NCI-H526 treated with DMSO at 0.1 percent for 48 hours (cell line): ENCODE measurements around the gene INSL3.

Experiments used
- DNase-seq: peaks from one replicate; lab custom pipeline; 2025; lab: John Stamatoyannopoulos, UW

Gene INSL3

DNA sequence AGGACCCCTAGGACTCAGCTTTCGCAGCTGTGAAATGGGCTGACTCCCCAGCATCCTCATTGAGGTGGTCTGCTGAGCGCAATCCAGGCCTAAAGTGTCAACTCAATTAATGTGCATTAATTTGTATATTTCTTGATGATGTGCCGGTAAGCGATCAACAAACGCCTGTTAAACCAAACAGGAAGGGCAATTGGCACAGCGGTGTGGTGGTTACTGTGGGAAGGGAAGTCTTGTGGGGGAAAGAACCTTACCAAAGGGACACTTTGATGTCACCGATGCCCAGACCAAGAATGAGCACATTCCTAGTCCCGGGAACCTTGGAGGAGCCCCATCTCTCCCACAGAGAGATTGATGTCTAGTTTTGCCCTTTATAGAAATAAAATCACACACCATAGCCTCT, 24.8 kb upstream of the INSL3 start:
- no peak for DNase-seq

DNA sequence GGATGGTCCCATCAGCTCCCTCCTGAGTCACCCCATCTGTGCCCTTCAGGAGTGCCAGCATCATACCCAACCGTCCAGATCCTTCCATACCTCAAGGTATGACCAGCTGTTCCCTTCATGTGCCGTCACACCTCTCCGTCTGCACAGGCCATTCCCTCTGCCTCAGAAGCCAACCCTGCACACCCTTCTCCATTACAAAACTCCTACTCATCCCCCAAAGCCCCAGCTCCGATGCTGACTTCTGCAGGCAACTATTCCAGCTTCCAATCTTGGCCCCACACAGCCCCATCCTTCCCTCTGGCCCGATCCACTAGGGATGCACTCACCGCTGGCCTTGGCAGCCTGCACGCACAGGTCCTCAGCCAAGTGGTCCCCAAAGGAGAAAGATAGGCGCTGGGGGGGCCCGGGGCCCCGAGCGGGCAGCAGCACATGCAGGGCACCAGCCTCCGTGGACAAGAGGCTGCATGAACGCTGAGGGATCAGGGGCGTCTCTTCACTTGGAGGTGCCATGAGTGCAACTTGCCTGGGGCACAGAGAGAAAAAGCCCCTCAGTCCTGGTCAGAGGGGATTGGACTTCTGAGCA, 22.7 kb upstream of the INSL3 start:
- no peak for DNase-seq

DNA sequence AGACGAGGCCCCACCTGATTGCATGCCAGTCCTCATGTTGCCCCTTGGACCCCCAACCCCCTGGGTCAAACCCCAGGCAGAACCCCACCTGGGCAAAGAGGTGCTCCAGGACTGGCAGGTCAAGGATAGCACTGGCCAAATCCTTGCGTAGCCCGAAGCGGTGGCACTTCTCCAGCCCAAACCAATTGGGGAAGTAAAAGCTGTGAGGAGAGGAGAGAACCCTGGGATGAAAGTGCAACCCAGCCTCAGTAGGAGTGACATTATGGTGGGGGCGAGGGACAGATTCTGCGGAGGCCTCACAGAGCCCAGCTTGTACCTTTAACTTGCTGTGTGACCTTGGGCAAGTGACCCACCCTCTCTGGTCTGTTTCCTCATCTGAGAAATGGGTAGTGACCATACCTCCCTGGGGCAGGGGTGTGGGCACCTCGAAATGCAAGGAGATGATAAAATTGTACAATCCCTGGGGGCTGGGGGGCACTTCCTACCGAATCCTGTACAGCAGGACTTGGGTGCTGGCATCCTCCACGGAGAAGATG, 22.0 kb upstream of the INSL3 start:
- DNase-seq = no peak

DNA sequence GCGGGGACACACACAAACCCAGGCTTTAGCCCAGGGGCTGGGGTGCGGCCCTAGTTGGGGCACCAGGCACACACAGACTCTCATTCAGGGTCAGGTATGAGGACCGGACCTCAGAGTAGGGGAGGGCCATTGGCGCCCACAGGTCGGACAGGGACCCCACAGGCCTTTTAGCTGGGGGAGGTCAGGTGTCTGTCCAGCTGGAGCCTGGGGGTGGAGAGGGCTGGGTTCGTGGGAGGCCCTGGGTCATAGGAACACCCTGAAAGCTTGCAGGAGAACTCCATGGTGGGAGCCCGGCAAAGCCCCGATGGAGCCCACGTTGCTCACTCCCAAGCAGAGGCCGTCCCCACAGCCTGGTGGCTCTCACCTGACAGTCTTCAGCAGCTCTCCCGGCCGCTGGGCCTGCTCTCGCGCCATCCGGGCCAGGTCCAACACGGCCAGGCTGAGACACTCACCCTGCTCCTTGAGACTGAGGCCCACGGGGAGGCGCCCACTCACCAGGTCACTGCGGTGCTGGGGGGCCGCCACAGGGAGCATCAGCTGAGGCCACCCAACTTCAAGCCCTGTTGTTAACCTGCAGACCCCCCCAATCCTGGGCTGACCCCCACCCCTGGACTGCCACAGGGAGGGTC, 21.5 kb upstream of the INSL3 start:
- DNase-seq = no peak

DNA sequence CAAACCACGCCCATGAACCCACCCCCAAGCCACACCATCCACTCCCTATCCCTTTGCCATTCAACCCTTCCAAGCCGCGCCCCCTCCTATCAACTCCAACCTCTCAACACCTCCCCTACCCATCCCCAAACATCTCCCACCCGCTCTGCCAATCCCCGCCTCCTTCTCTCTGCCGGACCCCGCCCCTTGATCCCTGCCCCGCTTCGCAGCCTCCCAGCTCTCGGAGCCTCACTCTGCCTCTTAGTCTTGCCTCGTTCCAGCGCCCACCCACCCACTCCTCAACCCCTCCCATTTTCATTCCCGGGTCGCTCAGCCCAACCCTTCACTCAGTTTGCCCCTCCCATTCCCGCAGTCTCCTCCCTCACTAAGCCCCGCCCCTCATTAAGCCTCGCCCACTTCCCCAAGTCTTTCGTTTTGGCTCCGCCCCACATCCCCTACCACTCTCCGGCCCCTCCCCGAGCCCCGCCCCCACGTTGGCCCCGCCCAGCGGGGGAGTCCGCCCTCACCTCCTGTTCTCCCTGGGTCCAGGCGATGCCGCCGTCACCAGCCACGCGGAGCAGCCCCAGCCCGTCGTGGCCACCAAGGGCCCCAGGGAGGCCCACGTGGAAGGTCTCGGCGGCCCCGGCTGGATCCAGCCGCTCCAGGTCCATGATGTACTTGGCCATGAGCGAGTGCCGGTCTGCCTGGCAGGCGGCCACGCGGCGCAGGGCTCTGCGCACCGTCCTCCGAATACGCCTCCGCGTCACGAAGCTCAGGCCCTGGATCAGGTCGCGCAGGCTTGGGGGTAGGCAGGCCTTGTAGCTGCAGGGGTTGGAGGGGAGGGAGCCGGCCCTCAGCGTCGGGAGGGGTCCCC, 20.7 kb upstream of the INSL3 start:
- no peak for DNase-seq

DNA sequence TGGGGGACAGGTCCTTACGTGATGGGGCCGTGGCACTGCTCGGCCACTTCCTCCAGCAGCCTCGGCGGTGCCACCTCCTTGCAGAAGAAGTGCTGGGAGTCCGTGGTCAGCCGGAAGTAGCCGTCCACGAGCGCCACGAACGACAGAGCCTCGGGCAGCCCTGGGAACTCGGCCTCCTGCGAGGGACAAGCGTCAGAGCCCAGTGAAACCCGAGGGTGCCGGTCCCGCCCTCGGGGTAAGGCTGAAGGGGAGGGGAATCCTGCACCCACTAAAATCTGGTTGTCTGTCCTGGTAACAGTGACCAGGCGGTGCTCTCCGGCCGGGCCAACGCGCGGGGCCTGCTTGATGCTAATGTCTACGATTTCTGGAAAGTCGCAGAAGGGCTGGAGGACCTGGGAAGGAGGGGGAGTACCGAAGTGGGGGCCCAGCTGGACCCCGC, 20.1 kb upstream of the INSL3 start:
- no peak for DNase-seq

DNA sequence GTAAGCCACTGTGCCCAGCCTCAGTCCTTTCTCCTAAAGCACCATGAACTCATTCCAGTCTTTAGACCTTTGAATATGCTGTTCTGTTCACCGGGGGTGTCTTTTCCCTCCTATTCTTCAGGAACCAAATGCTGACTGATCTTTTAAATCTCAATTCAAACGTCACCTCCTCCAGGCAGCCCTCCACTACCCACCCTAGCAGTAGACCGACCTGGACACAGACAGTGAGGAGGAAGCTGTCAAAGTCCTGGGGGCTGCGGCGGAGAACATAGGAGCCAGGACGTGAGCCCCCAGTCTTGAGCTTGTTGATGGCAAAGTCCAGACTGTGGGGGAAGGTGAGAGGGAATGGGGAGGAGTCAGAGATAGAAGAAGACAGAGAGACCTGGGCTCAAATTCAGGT, 18.7 kb upstream of the INSL3 start:
- DNase-seq = no peak

DNA sequence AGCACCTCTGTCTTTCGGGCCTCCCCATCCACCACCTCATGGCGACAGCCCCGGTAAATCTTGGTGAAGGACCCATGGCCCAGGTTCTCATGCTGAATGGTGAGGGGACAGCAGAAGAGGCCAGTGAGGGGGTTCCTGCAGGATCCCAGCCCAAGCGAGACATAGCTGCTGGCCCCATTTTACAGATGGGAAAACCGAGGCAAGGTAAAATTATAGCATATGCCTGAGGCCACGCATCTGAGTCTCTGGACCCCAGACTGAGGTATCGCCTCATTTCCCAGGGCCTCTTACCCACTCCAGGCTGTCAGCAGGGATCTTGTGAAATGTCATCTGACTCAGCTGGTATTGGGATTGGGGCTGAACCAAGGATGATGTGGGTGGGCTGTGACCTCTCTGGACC, 16.7 kb upstream of the INSL3 start:
- DNase-seq = no peak

DNA sequence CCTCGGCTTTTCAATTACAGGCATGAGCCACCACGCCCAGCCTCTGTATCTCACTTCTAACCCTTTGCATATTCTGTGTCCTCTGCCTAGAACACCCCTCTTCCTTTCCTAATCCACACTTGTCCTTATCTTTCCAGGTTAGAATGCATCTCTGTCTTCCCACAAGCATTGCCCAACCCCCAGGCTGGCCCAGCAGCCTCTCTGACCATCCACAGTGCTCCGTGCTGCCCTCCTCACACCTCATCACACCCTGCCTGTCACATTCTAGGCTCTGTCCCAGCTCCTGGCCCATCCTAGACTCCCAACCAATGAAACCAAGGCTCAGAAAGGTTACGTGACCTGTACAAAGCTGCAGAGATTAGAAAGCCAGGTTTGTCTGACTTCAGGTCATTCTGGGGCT, 15.2 kb upstream of the INSL3 start:
- DNase-seq = no peak

DNA sequence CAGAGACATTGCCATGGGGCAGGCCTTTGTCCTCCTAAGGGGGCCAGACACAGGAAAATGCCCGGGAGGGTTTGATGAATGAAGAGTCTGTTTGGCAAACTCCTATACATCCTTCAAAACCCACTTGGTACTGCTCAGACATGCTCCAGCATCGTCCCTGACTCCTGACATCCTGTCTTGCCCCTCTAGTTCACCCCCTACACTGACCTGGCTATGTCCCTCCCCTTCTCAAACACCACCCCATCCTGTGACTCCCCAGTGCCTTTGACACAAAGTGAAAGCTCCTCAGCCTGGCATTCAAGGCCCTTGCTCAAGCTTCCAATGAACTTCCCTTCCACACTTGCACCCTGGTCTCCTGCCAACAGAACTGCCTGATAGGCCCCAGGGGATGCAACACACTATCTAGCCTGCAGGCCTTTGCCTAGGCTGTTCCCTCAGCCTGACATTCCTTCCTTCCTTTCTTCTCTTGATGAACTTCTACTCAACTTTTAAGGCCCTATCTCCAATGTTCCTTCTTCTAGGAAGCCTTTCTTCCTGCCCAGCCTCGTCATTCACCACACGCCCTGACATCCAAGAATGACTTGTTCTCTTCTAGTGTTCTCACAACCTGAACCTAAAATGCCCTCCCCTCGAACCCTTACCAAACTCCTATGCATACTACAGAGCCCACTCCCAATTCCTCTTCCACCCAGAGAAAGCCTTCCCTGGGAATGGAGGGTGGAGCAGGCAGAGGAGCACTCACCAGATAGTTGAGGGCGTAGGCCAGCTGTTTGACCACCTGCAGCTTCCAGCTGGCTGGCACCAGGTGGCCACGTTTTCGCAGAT, 14.1 kb upstream of the INSL3 start:
- DNase-seq = no peak

DNA sequence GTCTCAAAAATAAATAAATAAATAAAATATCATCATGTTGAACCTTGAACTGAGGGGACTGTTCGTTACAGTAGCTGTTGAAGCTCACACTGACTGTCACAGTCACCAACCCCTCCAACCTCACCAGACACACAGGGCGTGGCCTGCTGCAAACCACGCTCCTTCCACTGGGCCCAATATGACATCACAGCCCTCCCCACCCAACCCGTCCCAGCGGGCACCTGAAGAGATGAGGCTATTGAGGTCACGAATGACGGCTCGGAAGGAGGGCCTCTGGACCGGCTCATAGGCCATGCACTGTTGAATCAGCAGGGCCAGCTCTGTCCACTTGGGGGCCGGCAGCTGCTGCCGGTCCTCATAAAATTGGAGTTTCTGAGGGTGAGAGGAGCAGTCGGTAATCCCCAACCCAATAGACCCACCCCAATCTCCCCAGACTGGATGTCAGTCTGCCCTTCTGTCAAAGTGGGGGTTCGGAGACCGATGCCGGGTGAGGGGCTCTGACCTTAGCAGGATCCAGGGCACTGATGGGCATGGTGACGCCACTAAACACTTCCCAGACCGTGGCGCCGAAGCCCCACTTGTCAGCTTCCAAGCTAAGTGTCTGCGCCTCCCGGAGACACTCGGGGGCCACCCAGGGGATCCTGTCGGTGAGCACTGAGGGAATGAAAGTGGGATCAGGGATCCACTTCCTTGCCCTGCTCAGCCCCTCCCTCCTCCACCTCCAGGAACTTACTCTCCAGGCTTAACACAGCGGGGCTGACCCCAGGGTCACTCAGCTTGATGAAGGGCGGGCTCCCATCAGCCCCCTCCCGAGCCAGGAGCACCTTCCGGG, 13.2 kb upstream of the INSL3 start:
- DNase-seq = no peak

DNA sequence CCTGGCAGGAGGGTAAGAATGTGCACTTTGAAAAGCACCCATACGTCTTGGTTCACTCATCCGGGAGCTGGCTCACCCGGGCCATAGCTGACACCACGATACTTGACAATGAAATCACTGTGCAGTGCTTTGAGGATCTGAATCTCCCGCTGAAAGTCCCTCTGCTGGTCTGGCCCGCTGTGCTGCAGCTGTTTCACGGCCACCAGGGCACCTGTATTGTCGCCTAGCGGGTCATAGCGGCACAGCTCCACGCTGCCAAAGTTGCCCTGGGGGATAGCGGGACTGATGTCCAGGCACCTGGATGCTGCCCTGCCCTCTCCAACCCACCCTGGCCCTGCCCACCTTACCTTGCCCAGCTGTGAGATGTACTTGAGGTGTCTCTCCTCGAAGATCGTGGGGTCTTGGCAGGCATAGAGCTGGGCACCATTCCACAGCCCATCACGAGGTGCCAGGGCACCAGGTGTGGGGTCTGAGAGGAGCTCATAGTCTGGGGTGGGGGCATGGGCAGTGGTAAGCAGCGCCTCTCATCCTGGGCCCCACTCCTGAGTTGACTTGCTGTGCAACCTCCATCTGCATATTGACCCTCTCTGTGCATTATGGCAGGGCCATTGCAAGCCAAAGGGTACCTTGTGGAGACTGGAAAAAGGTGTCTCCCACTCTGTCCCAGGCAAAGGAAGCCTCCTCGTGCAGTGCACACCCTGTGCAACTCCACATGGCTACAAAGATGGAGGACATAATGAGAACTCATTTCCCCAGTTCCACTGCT, 11.3 kb upstream of the INSL3 start:
- DNase-seq = no peak

DNA sequence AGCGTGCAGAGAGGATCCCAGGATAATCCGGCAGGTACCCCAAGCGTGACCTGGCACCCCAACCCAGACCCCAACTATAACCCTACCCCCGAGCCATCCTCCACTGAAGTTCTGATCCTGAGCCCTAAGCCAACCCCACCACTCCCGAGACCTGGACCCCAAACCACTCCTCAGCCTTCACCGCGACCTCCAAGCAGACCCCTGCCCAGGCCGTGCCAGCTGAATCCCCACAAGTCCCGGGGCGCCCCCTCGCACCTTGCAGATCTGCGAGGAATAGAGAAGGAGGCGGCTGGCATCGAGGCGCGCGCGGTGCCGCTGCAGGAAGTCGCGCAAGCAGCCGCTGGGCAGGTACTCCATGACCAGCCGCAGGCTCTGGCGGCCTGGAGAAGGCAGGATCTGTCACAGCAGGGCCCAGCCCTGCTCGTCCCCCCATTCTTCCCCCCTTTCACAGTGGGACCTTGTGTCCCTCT, 10.1 kb upstream of the INSL3 start:
- no peak for DNase-seq

DNA sequence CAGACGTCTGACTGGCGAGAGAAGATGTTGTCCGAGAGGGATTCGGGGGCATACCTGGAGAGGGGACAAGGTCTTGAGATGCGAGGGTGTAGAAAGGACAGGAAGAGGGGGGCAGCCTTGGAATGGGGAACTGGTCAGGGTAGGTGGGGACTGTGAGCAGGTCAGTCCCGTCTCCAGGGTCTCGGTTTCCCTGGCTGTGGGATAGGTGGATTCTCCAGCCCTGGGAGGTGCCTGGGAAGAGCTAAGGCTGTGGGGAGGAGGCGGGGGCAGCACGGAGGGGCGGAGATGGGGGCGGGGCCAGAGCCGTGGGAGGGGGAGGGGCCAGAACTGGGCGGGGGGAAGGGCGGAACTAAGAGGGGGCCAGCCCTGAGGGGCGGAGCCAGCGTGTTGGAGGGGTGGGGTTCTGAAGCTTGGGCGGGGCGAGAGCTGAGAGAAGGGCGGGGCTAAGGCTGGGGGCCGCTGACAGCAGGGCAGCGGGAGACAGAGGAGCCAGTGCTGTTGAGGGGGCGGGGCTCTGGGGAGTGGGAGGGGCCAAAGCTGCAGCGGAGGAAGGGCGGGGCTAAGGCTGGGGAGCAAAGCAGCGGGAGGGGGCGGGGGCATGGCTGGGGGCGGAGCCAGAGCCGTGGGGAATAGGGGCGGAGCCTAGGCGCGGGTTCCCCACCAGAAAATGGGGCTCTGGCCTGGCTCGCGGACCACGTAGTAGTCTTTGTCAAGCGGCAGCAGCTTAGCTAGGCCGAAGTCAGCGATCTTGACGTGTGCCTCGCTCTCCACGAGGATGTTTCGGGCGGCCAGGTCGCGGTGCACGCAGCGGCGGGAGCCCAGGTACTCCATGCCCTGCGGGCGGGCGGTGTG, 9.5 kb upstream of the INSL3 start:
- DNase-seq = peak; percentile 58

DNA sequence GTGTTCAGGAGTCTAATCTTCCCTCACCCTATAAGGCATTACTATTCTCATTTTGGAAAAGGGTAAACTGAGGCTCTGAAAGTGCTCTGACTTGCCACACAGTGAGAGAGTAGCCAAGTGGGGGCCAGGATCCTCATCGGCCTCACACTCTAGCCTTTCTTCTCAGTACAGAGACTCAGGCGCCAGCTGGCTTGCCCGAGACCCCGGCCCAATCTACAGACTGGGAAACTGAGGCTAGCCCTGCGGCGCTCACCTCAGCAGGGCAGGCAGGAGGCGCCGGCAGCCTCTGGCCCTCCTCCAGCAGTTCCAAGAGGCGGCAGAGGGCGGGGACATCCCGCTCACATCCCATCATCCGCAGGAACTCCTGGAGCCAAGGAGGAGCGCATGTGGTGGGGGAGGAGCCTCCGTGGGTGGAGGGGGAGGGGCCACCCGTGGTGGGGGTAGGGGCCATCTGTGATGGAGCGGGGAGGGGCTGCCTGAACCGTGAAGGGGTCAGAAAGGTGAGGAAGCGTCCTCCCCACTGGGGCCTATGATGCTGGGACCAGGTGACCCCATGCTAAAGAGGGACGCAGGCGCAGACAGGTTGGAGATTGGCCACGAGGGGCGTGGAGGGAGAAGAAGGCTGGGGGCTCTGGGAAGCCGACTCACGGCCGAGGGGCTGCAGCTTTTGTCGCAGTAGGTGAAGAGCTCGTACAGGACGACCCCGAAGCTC, 8.7 kb upstream of the INSL3 start:
- DNase-seq = peak; percentile 58

DNA sequence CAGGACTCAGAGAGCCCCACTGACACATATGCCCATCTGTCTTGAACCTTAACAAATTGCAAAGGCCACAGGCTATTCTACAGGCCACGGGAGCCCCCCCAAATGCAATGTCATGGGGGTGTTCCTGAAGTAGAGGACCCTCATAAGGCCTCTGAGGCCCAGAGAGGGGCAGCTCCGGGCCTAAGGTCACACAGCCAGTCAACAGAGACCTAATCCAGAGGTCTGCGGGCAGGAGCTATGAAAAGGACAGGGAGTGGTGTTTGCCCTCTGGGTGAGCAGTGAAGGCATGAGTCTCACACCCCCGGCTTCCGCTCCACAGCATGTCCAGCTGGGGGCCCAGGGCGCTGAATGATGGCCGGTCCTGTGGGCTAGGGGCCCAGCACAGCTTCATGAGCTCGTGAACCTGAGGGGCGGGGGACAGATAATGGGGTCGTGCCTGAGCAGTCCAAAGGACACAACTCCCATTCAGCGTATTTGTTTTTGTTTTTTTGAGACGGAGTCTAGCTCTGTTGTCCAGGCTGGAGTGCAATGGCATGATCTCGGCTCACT, 5.3 kb upstream of the INSL3 start:
- DNase-seq = no peak

DNA sequence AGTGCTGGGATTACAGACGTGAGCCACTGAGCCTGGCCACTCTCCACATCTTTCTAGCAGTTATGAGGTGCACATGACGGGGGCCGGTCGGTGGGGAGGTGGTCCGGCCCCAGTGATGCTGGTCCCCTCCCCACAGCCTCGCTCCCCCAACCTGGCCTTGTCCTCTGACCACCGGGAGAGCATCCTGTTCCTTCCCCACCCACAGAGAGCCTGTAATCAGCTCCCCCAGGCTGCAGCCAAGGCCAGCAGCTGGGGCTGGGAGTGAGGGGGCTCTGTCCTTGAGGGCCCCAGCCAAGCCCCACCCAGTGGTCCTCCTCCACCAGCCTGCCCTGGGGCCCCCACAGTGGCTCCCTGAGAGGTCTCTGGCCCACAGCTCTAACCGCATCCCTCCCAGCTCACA, 3.0 kb upstream of the INSL3 start:
- no peak for DNase-seq

DNA sequence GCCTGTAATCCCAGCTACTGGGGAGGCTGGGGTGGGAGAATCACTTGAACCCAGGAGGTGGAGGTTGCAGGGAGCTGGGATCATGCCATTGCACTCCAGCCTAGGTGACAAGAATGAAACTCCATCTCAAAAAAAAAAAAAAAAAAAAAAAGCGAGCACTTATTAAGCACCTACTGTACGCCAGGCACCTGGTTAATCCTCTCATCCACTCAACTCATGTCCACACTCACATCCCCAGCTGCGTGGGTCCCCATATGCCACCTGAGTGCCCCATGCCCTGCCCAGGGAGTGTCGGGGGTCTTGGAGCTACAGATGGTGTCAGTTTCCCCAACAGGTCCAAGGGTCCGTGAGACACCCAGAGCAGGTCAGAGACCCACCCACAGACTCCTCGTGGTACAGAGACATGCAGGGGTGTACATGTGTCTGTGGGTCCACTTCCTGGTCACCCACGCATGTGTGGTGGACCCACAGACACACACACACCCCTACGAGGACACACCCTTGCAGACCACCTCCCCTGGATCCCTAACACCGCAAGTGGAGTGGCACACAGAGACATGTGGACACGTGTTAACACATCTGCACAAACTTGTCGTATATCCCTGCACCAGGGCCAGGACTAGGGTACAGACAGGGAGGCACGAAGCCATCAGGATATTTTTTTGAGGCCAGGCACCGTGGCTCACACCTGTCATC, 3.5 kb downstream of the INSL3 start:
- no peak for DNase-seq
